Transverse colon (tissue), 4 donors: ENCODE data around the gene PLCXD1. TPM values are rescaled to one million over a fixed set of nuclear protein-coding genes. Genes with fewer than 3 reads are reported as not detected.

ENCODE experiments used
- DNase-seq: peaks from one replicate; pipeline ENCODE4 v3.0.0-alpha.2; 2019
- H3K27ac ChIP-seq, 4 donors: fragments of 200-600 bp; sonication (generic); 2 replicates each; pipeline ENCODE4 v1.5.1; 2016 to 2018; ENCODE audit warnings: inconsistent platforms in 4 of 4
- H3K27me3 ChIP-seq: fragments of 200-600 bp; sonication (generic); 2 replicates; pipeline ENCODE4 v1.5.1; 2017; ENCODE audit warnings: inconsistent platforms
- H3K36me3 ChIP-seq, 4 donors: fragments of 200-600 bp; sonication (generic); 2 replicates each; pipeline ENCODE4 v1.5.1; 2017 to 2019; ENCODE audit warnings: inconsistent platforms in 4 of 4
- H3K4me1 ChIP-seq, 4 donors: fragments of 200-600 bp; sonication (generic); 2 replicates each; pipeline ENCODE4 v1.5.1; 2017 to 2020; ENCODE audit warnings: inconsistent platforms in 4 of 4
- H3K4me3 ChIP-seq, 4 donors: fragments of 200-600 bp; sonication (generic); 1 replicate in 1 of 4; 2 replicates in 3 of 4; pipeline versions ENCODE4 v1.5.1 to v1.6.1; 2017 to 2019; ENCODE audit warnings: inconsistent platforms in 4 of 4
- H3K9me3 ChIP-seq, 2 donors: fragments of 200-600 bp; sonication (generic); 2 replicates each; pipeline ENCODE4 v1.5.1; 2017 to 2019; ENCODE audit warnings: inconsistent platforms in 2 of 2
- CTCF ChIP-seq, 5 experiments: fragments of 200-600 bp in 3 of 5; fragments of 450-650 bp in 2 of 5; sonication (generic) in 3 of 5; IDR thresholded peaks; 1 replicate in 2 of 5; 2 replicates in 3 of 5; pipeline ENCODE4 v1.5.1; 2016 to 2017; ENCODE audit warnings: antibody characterized with exemption in 5 of 5, inconsistent platforms in 3 of 5, mild to moderate bottlenecking in 2 of 5, moderate library complexity in 1 of 5
- EP300 ChIP-seq: sonication (generic); formaldehyde crosslinking; IDR thresholded peaks from one replicate; pipeline ENCODE4 v1.6.1; 2017; ENCODE audit warnings: antibody characterized with exemption, low read depth
- POLR2A ChIP-seq: fragments of 450-650 bp; IDR thresholded peaks from one replicate; pipeline ENCODE4 v1.6.1; 2016; ENCODE audit warnings: antibody characterized with exemption, mild to moderate bottlenecking, moderate library complexity
- POLR2AphosphoS5 ChIP-seq, 3 donors: sonication (generic); formaldehyde crosslinking; IDR thresholded peaks; one replicate each; pipeline ENCODE4 v1.6.1; 2016; ENCODE audit warnings: antibody characterized with exemption in 3 of 3
- WGBS, 2 donors: methylation state at CpG; one replicate each; pipeline ENCODE4 v1.1.5; 2018; ENCODE audit warnings: low coverage in 1 of 2; 5-methylcytosine and 5-hydroxymethylcytosine counted together
- in situ Hi-C, 4 donors: fragments of 200-750 bp; cut with MboI; loops; one replicate each; pipeline versions ENCODE4 v1.15.0 to v1.15.1; 2017; ENCODE audit warnings: low sequenced_read_pairs in 3 of 4, low pct_ligation_motif_present in 1 of 4, low pct_unique_long_range_greater_than_20kb in 1 of 4
- intact Hi-C: fragments of 100-400 bp; cut with DNase I; formaldehyde crosslinking; loops from one replicate; pipeline ENCODE4 v1.15.1; 2023; ENCODE audit warnings: low total_unique reads
- total RNA-seq, 4 donors: library from RNA; depleted of rRNA; stranded (reverse); fragments of >200 nt; gene quantifications; one replicate each; pipeline ENCODE4 v1.1.0, GENCODE V29; 2016

The PLCXD1 gene
- total RNA-seq, 4 donors from 2014 or later = 3.8 to 21.3 (median 13.8) TPM

DNA sequence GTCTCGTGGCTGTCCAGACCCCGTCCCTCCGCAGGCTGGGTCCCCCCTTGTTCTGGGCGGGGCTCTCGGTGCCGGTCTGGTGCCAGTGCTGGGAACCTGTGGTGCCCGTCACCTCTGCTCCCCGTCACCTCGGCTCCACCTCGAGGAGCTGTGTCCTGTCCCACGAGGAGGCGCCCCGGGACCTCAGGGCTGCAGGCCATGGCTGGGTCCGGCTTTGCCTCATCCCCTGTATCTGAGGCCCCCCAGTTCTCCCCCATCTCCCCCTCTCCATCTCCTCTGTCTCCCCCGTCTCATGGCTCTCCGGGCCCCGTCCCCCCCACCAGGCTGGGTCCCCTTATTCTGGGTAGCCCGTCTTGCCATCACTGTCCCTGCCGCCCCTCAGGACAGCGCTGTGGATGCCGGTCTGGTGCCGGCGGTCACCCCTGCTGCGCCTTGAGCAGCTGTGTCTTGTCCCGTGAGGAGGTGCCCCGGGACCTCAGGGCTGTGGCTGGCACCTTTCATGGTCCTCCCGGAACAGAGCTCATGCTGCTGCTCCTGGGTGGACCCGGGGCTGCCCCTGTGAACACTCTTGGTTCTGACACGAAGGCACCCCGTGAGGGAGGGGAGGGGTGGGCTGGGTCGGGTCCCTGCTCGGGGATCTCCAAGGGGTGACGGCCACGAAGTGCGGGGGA is 50.8 kb downstream of the PLCXD1 start:
- DNase-seq = no peak
- in situ Hi-C loops = no loop called here
- Histone ChIP-seq H3K27ac (no peak overlapping the region), H3K4me3 (no peak overlapping the region), H3K4me1 (peaks cover 3 to 11% (median 7%) of the 10 kb centered on the region in 4 donors), H3K27me3 (peaks cover 21% of the 10 kb centered on the region), H3K36me3 (no peaks in the 10 kb centered on the region), H3K9me3 (no peaks in the 10 kb centered on the region)
- TF ChIP-seq EP300 = no peak
- no peak for TF ChIP-seq POLR2A
- TF ChIP-seq POLR2AphosphoS5 (IDR thresholded peaks at IDR 0.05) = no peak
- no peak for TF ChIP-seq CTCF (IDR thresholded peaks at IDR 0.05)
- intact Hi-C loops = no loop called here
- 5 to 69% methylated on average over 4 to 34 of the region's 35 CpGs for WGBS, 2 donors

DNA sequence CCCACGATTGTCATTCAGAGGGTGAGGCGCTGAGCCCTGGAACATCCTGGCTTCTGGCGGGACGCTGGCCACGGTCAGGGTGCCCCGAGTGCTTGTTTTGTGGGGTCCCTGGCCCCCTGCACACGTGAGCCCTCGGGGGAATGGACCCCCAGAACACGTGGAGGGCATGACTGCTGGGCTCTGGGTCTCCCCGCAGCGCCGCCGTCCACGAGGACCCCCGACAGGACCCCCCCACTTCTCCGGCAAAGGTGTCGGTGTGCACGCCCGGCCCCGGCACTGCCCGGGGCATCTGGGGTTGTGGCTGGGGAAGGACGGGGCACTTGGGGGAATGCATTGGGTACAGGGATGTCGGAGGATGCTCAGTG is 51.3 kb downstream of the PLCXD1 start:
- in situ Hi-C loops = no loop called here
- Histone ChIP-seq H3K27me3 (peaks cover 21% of the 10 kb centered on the region), H3K36me3 (no peaks in the 10 kb centered on the region), H3K4me1 (peaks cover 3 to 11% (median 7%) of the 10 kb centered on the region in 4 donors), H3K27ac (no peak overlapping the region), H3K4me3 (no peak overlapping the region), H3K9me3 (no peaks in the 10 kb centered on the region)
- TF ChIP-seq POLR2AphosphoS5 (IDR thresholded peaks at IDR 0.05) (no peak), CTCF (IDR thresholded peaks at IDR 0.05) (no peak), POLR2A (no peak), EP300 (no peak)
- intact Hi-C loops = no loop called here
- WGBS, 2 donors = 79% methylated on average over 12 of the region's 23 CpGs; no CpG with 5 or more reads in 1 of the 2 donors
- DNase-seq = no peak

GRCh38 chrX:332916-333610 is 51.9 kb downstream of the PLCXD1 start:
- H3K36me3 ChIP-seq = no peaks in the 10 kb centered on the region
- no peak overlapping the region for H3K4me3 ChIP-seq
- no peak for DNase-seq
- H3K9me3 ChIP-seq = no peaks in the 10 kb centered on the region
- H3K4me1 ChIP-seq = peaks cover 3 to 11% (median 7%) of the 10 kb centered on the region in 4 donors
- in situ Hi-C loops (no loop called here), intact Hi-C loops (no loop called here)
- peaks cover 21% of the 10 kb centered on the region for H3K27me3 ChIP-seq
- 99% methylated on average over 29 of the region's 33 CpGs; no CpG with 5 or more reads in 1 of the 2 donors for WGBS, 2 donors
- no peak overlapping the region for H3K27ac ChIP-seq
- TF ChIP-seq EP300 (no peak), POLR2A (no peak), POLR2AphosphoS5 (IDR thresholded peaks at IDR 0.05) (no peak), CTCF (IDR thresholded peaks at IDR 0.05) (no peak)

DNA sequence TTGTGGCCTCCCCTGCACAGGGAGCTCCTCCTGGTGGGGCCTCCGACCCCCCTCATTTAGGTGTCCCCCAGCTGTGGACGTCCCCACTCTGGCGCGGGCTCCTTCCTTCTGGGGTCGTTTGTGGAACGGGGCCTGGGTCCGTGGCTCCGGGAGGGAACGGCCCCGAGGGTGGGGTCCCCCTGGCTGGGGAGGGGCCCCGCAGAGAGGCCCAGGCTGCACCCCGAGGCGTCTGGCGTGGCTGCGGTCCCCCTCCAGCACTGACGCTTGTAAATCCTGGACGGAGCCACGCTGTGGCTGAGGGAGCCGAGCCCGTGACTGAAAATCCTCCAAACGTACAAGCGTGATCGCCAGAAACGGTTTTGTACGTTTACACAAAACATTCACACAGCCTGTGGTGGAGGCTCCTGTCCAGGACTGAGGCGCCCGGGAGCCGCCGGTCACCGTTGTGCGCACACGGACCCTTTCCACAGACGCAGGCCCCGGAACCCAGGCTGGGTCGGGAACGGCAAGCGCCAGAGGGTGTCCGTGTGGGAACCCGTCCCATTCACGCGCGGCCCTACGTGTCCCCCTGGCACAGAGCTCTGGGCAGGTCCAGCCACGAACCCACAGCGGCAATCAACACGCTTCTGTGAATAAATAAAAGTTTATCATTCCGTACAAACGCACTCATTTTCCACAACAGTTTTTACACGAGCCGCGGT is 52.6 kb downstream of the PLCXD1 start:
- Histone ChIP-seq H3K27me3 (peaks cover 21% of the 10 kb centered on the region), H3K36me3 (no peaks in the 10 kb centered on the region), H3K4me3 (no peak overlapping the region), H3K27ac (no peak overlapping the region), H3K4me1 (peaks cover 3 to 11% (median 7%) of the 10 kb centered on the region in 4 donors), H3K9me3 (no peaks in the 10 kb centered on the region)
- in situ Hi-C loops = no loop called here
- 98% methylated on average over 38 of the region's 51 CpGs; no CpG with 5 or more reads in 1 of the 2 donors for WGBS, 2 donors
- intact Hi-C loops = no loop called here
- DNase-seq = no peak
- no peak for TF ChIP-seq CTCF (IDR thresholded peaks at IDR 0.05)
- TF ChIP-seq EP300 = no peak
- no peak for TF ChIP-seq POLR2A
- no peak for TF ChIP-seq POLR2AphosphoS5 (IDR thresholded peaks at IDR 0.05)
